Activated CD4-positive, alpha-beta T cell treated with anti-CD3 and anti-CD28 coated beads, Interleukin-2, Interleukin-4, amounts not matched to agents 100 ng/mL and 50 ng/mL, durations not matched to agents 16 hours and 8 hours (primary cell): Measurements from ENCODE around the gene MYF5.

Experiments
- DNase-seq: peaks from one replicate; pipeline ENCODE4 v3.0.0-alpha.2; 2020; ENCODE audit warnings: low spot score

The MYF5 gene

GRCh38 chr12:80707830-80708258 lies 8.9 kb upstream of the MYF5 start:
- no peak for DNase-seq

- DNase-seq: no peak
Measured at GRCh38 chr12:80708259-80708974, 8.3 kb upstream of the MYF5 start.

DNA sequence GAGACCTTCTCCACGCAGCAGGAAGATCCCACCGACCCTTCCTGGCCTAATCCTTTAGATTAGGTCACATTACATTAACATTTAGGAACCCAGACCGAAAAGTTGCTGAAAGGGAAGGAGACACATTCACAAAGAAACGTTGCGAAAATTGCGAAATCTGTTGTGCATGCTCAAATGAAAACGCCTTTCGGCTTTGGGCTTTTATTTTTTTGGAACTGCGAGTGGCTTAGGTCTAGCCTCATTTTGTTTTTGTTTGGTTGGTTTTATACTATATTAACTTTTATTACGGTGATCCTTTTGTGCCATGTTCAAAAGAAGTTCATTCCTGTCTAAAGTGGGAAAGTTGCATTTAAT lies 7.8 kb upstream of the MYF5 start:
- DNase-seq: no peak

DNA sequence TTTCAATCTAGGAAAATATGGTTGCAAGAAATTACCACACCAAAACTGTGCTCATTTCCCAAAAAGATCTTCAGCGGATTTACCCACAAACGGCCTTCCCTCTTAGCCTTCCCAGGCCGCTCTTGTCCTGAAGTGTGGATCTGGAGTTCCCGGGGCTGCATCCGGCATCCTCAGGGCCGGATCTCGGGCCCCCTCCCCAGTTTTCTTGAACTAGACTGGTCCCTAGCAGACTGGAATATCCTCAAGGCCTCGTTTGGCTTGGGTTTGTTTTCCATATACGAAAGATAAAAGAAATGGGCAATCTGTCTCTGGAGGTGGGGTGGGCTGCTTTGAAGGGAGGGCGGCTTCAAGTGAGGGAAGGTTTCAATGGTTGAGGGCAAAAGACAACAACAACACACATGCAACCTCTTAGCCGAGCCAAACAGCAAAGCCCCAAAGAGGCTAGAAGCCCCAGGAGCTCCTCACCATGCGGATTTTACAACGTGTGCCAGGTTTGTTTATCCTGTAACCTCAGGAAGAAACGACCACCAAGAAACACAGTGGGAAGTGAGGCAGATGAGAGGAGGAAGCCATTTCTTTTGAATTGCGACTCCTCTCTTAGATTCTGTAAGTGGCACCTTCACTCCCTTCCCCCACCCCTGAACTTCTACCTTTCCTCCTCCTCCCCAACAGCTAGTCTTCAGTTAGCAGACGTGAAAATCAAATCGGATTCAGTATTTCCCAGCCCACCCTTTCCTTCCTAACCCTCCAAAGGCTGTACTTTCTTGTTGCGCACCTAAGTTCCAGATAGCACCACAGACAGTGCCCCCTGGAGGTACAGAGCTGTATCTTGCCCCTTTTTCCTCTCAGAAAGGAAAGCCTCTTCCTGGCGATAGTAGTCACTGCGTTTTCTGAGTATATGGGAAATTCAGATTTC lies 6.6 kb upstream of the MYF5 start:
- peak; percentile 2 for DNase-seq

GRCh38 chr12:80710727-80711449 lies 5.8 kb upstream of the MYF5 start:
- DNase-seq: no peak

- DNase-seq: no peak
Measured at GRCh38 chr12:80711866-80712265, 4.8 kb upstream of the MYF5 start.

GRCh38 chr12:80712866-80713265 lies 3.8 kb upstream of the MYF5 start:
- DNase-seq: no peak

- no peak for DNase-seq
Measured at GRCh38 chr12:80713419-80713818, 3.3 kb upstream of the MYF5 start.

GRCh38 chr12:80714055-80714454 lies 2.7 kb upstream of the MYF5 start:
- DNase-seq: no peak

GRCh38 chr12:80714846-80715245 lies 1.9 kb upstream of the MYF5 start:
- no peak for DNase-seq

DNA sequence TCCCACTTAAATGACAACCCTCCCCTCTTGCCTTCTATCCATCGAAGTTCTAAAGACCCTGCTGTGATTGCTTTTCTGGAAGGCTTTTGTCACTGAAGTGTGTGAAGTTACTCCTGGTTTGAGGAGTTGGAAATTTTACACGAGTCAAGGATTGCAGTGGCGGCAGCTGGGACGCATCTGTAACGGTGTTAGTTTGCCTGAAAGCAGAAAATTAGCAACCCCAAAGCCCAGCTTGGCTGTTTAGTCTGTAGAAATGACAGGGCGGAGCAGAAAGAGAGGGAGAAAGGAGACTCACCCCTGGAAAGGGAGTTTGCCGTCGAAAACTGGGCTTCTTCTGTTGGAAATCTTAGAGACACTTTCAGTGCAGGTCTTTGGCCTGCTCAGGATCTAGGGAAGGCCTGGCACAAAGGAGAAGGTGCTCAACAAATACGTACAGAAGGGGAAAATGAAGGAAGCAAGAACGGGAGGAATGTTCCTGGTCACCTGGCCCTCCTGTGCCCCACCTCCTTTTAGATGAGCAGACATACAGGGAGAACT lies 931 bp upstream of the MYF5 start:
- no peak for DNase-seq

GRCh38 chr12:80717856-80718255 lies 1.1 kb downstream of the MYF5 start:
- DNase-seq: no peak

- no peak for DNase-seq
Measured at GRCh38 chr12:80720516-80720915, 3.8 kb downstream of the MYF5 start.

DNA sequence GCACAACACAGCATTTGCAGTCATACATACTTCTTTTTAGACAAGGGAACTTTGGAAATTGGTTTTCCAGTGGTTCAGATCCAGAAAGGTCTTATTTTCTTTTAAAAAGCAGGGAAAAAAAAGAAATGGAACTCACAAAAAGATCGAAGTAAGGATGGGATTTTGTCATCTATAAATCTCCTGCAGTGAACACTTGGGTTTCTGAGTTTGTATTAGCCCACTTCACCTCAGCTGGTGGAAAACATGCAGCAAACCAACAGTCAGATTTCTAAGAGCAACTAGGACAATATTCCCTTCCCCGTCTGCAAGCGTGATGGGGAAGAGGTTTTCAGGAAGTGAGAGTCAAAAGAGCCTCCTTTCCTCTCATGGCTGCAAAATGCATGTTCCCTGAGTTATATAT lies 4.6 kb downstream of the MYF5 start:
- DNase-seq: no peak

DNA sequence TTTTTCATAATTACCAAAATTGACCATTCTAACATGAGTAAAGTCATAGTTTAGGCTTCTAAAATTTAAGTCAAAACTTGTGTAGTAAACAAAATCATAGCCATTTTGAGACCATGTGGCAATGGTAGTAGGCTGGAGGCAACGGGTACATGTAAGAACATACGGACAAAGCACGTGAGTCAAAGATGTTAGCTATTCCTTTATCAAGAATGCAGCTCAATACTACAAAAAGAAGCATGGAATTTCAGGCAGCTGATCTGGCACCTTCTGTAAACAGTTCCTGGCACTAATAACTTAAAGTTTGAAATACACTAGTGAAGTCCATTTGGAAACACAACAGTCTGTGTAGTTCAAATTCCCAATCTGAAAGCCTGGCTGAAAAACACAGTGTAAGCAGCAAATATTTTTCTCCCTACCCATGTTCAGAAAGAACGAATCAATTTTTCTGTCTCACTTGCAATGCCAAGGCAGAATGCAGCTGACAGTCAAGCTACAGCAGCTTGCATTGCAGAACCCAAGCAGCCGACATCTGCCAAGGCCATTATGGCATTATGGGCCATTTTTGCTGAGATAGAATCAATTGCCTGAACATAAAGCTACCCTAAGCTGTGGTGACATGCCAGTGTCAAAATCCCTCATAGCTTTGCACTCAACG lies 29.3 kb downstream of the MYF5 start:
- DNase-seq: no peak

DNA sequence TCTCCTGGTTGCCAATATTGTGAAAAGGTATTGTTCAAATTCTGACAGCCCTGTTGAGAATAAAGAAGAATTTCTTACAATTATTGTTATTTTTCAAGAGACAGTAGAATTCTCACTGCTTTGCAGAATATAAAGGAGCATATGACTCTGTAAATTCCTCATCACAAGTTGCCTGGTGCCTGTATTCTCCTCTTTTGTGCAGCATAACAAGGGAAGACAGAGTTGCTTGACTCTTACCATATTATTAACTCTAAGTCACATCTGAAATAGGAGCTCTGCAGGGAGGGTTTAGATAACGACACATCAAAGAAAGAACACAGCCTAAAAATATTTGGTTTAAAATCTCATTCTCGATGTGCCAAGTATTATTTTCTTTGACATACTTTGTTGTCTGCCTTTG lies 31.1 kb downstream of the MYF5 start:
- DNase-seq: no peak

DNA sequence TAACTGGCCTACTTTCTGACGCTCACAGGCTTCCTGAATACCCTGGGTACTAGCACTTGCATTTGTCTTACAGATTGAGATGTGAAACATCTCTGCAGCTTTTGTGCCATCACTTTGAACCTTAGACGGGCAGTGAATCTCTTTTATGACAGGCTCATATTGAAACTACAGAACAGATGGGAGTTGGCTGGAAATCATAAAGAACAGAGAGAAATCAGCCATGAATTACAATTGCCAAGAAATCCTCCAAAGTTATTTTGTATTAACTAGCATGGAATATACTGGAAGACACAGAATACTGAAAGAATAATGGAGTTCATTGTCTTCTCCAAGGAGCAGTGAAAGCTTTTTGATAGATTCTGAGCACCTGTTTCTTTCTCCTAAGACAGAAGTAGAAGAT lies 32.7 kb downstream of the MYF5 start:
- no peak for DNase-seq

DNA sequence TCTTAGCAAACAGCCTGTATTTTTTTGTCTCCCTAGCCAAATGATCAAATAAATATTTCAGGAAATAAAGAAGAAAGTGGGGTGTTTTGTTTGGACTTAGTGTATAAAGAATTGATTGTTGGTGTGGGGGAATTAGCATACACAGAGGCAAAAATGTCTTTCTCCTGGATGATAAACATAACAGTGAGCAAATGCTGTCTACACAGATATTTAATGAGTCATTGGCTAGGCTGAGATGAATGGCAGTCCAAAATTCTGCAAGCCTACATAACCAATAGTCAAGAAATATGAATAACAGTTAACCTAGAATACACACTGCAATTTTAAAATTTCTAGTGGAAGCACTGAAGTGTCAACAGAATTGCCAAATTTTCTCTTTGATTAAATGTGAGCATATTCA lies 35.8 kb downstream of the MYF5 start:
- no peak for DNase-seq

DNA sequence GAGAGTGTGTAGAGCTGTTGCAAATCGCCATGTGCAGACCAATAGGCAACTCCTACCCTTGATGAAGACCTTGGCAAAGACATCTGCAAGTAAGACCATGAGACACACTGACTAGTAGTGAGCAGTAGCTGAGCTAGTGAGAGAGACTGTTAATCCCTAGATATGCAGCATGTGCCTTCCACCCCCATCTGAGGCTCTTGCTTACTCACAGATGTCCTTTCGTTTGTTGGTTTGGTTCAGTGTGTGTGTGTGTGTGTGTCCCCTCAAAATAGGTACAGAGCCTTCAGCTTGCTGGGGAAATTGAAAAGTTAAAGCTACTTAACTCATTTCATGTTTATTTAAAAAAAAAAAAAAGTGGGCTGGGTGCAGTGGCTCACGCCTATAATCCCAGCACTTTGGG lies 37.6 kb downstream of the MYF5 start:
- DNase-seq: no peak

GRCh38 chr12:80756875-80757274 lies 40.2 kb downstream of the MYF5 start:
- DNase-seq: no peak

DNA sequence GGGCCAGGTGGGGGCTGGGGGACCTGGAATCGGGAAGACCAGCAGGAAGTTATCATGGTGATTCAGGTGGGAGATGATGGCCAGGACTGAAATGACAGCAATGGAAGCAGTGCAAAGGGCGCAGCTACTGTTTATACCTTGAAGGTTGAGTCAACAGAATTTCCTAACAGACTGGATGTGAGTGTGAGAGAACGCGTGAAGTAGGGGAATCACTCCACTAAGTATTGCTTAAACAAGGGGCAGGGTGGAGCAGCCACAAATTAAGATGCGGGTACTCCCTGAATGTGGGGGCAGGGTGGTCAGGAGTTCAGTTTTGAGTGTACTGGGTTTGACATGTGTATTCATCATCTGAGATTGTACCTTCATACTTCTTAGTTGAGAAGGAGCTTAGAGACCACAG lies 45.1 kb downstream of the MYF5 start:
- DNase-seq: no peak

DNA sequence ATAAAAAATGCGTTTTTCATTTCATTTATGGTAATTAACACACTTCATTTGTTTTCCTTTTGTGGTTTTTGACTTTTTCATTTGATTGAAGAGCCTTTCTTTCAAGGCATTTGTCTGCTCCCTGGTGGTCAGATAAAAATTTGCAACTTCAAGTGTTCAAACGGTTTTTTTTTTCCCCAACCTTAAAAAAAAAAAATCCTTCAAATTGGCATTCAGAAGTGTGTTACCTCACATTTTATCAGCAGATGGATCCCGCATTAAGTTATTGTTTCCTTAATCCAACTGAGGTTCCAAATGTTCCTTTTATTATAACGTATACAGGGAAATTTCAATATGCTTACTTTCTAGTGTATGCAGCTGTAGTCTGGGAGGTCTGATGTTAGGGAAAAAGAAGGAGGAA lies 47.2 kb downstream of the MYF5 start:
- DNase-seq: peak; percentile 27
